Activated CD8-positive, alpha-beta memory T cell treated with anti-CD3 and anti-CD28 coated beads for 4 hours (primary cell): ENCODE results near the gene NAA10.

Experiments
- DNase-seq, 2 donors: peaks; one replicate each; pipeline ENCODE4 v3.0.0-alpha.2; 2020; ENCODE audit warnings: low read depth in 2 of 2

Gene NAA10

DNA sequence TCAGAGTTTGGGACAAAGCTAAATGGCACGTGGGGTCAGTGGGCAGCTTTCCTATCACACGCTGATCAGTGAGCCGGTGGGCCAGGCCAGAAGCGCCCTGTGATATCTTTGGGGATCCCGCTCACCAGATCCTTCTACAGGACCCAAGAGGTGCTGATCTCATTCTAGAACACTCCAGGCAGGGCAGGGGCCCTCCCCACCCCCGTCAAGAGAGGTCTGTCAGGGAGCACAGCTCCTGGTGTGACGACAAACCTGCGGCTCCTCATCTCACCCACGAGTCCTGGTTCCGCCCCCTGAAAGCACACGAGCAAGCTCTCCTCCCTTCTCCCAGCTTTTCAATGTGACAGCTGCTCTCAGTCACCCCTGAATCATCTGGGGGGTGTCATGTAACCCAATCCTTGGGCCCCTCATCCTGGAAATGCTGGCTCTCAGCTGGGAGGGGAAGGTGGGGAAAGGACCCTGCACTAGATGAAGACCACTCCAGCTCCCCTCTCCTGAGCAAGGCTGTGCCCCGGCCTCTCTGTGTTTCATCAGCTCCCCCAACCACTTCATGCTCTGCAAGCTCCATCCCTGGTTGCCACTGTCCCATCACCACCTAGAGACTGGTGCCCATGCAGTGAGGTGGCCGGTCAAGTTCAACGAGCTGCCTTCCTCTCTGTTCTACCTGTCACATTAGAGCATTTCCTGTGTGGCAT lies 32.2 kb upstream of the NAA10 start:
- DNase-seq, result peak in 1 of 2 donors; percentile 34

DNA sequence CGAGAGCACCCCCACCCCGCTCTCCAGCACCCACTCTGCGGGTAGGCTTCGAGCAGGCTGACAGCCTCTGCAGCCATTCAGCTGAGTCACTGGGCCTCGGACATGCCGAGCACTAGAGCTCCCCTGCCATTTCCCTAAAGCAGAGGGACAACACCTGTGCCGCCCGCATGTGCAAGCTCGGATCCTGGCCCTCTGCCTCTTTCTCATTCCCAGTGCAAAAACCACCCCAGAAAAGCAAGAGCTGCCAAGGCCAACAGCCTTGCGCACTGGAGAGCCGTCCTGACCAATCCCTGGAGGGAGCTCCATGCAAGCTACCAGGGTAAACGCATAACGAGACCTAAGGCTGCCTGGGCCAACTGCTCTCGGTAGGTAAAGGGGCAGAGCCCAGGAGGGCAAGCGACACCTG lies 31.4 kb upstream of the NAA10 start:
- DNase-seq, result no peak

DNA sequence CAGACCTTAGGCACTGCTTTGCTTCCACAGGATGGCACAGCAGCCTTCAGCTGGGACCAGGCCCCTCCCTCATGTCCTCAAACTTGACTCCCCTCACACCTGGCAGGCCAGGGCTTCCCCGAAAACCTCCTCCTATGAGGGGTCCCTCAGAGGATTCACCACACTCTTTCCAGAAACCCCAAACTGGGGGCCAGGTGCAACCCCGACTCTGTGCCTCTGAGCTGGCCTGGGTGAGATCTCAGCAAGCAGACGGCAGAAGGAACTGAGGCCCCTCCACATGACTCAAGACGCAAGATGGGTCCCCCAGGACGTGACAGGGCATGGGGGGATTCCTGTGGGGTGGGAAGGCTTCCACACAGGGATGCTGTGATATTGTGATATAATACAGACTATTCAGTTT lies 30.6 kb upstream of the NAA10 start:
- no peak for DNase-seq

DNA sequence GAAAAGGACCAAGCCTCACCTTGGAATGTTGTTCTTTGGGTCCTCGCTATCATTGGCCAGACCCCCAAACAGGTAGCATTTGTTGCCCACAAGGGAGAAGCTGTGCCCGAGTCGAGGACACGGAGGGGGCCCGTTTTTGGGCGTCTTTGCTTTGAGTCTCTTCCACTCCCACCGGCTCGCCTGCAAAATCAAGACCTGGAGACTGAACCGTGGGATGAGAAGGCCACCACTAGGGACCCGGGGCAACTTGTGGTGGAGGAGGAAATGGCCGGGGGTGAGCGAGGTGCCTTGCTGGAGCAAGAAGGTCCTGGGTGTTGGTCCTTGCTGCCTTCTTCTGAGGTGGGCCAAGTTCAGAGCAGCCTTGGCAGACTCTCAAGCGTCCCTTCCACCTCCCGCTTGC lies 29.3 kb upstream of the NAA10 start:
- DNase-seq, result no peak

DNA sequence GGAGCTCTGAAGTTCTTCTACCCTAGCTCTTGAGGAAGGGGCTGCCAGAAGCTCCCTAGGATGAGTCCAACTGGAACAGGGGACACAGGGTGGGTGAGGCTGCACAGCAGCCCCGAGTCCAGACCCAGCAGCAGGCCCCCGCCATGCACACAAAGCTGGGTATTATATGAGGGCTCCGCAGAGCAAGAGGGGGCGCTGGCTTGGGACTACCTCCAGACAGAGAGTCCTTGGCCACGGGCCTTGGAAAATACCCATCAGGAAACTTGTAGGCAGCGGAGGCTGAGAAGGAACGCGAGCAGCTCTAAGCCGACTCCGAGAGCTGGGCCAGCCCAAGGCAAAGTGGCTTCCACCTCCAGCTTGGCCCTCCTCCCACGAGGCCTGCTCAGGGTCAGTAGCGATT lies 28.7 kb upstream of the NAA10 start:
- DNase-seq, result no peak

DNA sequence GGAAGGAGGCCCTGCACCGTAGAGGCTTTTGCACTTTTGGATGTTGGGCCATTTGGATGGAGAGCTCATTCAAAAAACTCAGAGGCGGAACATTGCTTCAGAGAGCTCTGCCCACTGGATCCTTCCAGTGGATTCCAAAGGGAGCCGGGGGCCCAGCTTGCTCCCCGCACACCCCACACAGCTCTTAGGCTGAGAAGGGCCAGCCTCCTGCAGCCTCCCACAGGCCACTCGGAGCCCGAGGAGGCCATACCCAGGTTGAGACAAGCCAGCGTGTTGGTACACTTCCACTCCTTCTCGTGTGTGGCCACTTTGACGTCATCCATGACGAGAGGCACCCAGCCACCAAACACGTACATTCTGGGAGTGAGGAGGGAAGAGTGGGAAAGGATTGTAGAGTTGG lies 26.5 kb upstream of the NAA10 start:
- DNase-seq, result no peak

DNA sequence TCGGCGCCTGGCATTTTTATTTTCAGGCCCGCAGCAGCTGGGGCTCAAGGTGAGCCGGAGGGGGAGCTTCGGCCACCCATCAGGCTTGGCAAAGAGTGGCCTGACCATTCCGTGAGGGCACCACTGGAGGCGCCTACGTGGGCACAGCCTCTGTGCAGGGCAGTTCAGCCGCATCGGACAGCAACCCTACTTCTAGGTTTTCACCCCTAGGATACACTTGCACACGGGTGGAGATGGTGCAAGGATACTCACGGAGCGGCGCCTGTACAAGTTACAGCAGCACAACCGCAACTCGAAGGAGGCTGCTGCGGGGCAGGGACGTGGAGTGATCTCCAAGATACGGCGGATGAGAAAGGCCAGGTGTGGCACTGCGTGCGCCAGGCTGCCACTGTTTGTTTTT lies 25.9 kb upstream of the NAA10 start:
- no peak for DNase-seq

DNA sequence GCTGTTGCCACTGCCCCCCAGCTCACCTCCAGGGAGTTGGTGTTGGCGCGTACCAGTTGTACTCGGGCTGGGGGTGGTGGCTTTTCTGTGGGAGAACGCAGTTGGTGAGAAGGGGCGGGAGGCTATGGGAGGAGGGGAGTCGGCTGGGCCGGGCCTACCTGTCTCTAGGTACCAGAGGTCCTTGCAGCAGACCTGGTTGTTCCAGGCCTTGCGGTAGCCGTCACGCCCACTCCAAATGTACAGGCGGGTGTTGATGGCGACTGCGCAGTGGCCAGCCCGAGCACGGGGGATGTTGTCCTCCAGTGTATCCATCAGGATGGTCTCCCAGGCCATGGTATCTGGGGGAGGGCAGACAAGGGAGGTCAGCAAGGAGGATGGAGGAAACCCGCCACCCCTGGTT lies 25.2 kb upstream of the NAA10 start:
- DNase-seq, result no peak

DNA sequence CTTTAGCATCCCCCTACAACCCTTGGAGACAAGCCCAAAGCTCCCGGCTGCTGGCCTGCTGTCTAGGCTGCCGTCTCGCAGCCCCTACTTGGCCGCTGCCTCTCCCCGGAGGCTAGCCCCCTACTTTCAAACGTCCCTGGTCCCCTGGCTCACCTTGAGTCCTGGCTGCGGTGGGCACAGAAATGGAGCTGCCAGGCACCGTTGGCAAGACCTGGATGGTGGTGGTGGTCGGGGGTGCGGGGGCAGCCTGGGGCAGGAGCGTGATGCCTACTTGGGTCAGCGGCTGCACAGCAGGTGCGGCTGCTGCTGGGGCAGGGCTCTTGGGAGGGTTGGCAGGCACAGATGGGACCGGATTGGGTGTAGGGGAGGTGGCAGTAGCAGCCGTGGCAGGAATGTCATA lies 24.8 kb upstream of the NAA10 start:
- DNase-seq, result no peak

DNA sequence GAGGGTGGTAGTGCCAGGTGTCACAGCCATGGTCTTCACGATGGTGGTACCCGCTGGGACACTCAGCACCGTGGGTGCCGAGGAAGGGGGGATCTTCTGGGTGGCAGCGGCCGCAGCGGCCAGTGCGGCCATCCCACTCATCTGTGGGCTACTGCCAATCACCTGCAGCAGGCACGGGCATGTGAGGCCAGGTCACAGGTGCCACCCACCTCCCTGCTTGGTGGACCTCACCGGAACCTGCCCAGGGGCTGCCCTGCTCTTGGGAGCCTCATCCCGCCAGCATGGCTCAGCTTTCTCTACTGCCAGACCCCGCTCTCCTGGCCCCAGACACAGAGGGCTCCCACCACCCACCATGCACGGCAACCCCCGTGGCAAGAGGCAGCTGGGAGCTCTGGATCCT lies 23.8 kb upstream of the NAA10 start:
- no peak for DNase-seq

DNA sequence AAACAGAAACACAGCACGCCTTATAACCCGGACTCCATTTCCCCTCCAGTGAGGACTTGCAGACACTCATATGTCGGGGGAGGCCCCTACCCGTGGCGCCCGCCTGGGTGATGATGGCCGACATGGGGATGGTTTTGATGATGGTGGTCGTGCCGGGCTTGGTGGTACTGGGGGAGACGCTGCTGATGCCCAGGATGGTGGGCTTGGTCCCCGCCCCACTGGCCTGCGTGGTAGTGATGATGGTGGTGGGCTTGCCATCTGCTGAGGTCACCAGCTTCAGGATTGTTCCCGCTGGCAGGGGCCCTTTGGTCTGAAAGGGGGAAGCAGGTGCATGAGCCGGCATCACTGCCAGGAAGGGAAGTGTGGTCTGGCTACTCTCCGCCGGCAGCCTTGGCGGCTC lies 22.4 kb upstream of the NAA10 start:
- no peak for DNase-seq

DNA sequence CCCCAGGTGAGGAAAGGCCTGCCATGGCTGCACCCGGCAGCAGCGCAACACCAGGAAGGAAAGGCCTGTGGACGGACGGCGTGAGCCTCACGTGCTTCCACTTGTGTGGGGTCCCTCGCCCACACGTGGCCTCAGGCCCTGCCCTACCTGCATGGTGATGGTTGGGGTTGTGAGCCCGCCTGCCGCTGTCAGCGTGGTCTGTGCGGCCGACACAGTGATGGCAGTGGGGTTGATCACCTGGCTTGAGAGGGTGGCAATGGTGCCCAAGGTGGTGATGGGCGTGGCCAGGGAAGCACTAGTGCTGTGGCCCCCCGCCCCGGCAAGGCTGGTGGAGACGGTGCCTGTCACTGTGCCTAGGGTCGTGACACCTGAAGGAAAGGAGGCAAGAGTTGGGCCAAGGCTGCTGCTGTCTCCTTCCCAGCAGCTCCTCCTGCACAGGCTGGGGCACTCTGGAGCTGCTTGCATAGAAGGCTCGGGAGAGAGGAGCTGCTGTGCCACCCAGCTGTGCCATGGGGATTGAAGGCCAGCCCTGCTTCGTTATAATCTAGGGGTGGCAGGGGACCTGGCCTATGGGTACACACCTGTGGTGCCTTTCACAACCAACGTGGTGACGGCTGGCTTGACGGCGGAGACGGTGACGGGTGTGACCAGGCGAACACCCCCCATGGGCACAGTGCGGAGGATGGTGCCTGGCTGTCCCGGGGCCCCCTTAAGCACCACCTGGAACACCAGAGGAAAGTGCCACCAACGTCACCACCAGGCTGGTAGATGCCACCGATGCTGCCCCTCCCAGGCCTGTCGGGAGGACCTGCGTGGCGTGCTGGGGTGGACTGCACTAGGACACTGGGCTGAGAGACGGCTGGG lies 21.4 kb upstream of the NAA10 start:
- no peak for DNase-seq

DNA sequence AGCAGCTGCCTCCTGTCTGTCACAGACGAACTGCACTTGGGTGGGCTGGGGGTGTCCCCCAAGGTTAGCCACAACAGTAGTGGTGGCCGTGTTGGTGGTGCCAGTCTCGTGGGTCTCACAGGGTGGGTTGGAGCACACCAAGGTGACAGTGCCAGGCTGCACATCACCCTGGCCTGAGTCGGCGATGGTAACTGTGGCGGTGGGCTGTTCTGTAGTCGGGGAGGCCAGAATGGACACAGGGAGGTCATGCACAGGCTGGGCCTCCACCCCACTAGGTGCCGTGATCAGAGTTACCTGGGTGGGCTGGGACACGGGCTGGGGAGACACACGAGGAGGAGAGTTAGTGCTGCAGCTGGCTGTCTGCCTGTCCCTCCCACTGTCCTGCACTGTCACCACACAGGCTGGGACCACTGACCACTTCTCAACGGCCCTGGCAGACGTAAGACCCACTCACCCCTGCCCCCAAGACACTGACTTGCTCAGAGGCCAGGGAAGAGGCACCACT lies 20.4 kb upstream of the NAA10 start:
- DNase-seq, result no peak

DNA sequence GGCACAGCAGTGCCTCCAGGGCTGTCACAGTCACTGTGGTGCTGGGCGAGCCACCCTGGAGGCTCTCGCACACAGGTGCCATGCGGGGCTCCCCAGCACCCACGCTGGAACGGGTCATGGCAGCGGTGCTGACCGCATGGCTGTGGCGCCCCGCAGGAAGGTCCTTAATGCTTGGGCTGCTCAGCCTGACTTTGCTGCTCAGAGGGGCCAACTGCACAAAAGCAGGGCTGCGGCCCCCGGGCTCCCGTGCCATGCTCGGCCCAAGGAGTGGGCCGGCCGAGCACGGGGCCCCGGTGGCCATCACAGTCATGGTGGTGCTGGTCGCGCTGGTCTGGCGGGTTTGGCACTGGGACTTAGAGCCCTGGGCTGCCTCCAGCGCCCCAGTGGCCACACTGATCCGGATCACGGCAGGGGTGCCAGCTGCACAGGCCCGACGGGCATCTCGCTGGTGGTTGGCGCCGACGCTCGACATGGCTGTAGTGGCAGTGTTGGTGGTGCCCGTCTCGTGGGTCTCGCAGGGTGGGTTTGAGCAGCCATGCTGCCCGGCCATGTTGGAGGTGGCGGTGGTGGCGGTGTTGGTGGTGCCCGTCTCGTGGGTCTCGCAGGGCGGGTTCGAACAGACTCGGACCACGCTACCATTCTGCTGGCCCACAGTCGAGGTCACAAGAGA lies 19.9 kb upstream of the NAA10 start:
- no peak for DNase-seq

DNA sequence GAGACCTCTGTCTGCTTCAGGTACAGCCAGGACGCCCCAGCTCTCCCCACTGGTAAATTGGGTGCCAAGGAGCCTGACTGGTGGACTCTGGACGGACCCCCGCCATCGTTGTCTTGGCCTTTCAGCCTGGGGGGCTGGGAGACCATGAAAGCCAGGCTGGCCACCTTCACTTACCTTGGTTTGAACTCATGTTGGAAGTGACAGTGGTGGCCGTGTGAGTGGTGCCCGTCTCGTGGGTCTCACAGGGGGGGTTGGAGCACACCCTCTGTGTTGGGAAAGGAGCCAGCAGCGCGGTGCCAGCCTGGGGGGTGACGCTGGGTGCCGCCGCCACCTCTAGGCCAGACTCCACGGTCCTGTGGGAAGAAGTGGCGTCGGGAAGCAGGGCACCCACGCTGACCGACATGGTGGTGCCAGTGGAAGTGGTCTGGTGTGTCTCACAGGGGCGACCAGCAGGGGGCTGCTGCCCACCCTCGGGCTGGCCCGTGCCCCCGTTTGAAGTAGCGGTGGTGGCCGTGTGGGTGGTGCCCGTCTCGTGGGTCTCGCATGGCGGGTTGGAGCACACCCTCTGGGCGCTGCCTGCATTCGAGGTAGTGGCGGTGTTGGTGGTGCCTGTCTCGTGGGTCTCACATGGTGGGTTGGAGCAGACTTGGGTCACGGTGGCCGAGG lies 19.2 kb upstream of the NAA10 start:
- DNase-seq, result no peak

DNA sequence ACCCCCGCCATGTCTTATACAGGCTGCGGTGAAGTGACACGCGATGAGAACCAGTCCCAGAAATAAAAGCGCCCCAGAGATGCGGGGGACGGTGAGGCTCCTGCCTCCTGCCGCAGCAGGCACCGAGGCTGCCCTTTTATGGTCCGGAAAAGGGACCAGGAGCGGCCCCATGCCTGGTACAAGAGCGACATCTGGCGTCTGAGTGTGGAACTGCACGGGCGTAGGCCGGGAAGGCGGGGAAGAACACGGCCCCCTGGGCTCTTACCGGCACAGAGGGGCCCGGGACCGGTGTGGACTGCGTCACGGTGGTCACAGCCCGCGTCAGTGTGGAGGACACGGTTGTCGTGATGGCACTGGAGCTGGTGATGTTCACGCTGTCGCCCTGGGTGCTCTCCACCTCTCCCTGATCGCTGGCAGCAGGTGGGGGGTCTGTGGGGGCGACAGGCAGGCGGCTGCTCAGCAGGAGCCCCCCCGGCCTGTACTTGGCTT lies 18.5 kb upstream of the NAA10 start:
- peak; percentile 54 to 62 for DNase-seq

DNA sequence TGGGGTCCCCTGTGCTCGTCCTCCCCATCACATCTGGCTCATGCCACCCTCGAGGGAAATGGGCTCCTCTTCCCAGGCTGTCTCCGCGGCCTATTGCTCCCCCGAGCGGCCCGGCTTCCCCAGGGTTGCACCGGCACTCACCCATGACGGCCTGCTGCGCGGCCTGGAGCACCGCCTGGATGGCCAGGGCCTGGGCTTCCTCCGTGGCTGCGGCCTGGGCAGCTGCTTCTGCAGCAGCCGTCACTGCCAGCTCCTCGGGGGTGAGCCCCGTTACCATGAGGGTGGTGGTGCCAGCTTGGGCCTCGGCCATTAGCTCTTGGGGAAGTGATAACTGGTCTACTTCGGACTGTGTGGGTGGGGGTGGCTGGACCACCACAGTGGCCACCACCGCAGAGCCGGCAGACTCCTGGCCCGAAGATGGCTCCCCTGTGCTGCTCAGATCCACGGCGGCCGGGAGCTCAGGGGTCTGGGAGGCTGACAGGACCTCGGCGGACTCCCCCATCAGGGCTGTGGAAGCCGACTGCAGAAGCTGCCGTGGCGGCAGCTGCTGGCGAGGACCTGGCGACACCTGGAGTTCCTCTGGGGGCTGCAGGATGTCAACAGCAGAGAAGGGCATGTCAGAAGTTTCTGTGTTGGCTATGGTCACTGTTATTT lies 17.7 kb upstream of the NAA10 start:
- DNase-seq, result no peak

DNA sequence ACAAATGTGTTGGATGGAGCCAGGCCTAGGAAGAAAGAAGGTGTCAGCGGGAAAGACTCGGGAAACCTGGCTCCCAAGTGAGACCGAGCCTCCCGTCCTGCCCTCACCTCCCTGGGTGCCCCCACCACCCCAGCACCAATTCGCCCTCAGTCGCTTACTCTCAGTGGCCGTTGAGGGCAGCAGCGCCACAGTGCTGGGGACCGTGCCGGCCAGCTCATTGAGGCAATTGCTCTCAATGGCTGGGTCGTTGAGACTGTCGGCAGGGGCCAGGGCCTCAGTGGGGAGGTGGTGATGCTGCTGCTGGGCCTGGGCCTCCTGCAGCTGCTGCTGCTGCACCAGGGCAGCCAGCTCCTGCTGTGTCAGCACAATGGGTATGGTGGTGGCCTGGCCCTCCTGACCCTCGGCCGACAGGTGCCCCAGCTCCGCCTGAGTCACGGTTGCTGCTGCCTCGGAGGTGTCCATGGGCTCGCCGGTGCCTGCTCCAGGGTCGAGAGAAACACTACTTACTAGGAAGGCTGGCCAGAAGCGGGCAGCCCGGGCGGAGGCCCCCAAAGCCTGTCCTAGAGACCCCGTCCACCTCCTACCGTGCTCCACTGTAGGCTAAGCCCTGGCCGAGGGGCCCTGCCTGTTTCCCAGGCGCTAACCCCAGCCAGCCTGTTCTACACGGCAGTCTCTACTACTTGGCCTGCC lies 17.0 kb upstream of the NAA10 start:
- DNase-seq, result no peak

DNA sequence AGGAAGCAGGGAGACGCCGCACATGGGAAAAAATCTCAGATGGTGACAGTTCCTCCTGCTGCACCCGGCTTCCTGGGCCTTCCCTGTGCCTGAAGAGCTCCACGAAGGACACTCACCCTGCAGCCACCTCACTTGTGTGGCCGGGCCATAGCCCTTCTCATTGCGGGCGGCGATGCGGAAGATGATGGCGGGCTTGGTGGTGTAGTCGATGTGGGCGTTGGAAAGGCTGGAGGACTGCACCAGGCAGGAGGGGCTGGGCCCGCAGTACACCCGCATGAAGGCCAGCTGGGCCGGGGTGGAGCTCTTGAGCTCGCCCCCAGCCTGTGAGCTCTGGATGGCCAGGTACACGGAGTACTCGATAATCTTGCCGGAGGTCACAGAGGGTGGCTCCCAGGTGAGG lies 15.3 kb upstream of the NAA10 start:
- no peak for DNase-seq

DNA sequence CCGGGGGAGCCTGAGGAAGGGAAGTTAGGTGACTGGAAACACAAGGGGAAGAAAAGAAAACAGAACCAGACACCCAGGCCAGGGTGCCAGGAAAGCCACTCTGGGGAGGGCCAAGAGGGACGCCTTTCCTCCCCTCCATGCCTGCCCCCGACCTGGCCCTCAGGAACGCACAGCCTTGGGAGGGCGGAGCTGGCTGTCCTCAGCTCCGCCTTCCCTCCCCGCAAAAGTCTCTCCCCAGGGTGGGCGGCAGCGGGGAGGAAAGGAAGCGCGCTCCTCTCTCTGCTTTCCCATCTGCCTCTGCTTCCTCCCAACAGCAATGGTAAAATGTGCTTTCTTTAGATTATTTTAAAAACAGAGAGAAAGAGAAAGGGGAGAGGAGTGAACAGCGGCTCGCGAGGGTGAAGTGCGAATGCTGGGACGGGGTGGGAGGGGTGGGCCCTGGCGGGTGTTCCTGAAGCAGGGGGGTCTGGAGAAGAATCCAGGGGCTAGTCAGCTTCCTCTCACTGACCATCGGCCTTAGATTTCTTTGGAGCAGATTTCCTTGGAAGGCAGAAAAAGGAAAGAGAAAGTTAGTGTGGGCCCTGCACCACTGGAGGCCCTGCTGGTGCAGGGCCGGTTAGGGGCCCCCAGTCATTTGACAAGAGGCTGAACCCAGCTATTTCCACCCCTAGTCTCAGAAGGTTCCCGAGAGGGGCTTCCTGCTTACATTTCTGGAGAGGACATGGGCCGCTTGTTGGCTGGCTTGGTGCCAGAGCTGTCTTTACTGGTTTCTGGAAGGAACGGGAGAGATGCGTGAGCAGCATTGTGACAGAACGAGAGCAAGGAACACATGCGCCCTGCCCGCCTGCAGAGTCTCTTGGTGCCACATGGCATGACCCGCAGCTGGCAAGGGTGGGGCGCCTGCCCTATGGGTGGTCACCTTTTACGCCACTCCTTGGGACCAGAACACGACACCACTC lies 14.3 kb upstream of the NAA10 start:
- no peak for DNase-seq
